GM23338 (cell line): ENCODE results near the gene PACS1. TPM values are rescaled to one million over a fixed set of nuclear protein-coding genes. Genes with fewer than 3 reads are reported as not detected.

ENCODE experiments used
- ATAC-seq: fragments of 200-7000 bp; cut with Tn5 transposase; 3 replicates; pipeline ENCODE4 v1.9.1; 2020
- DNase-seq: peaks from one replicate; pipeline ENCODE4 v3.0.0-alpha.2; 2015; ENCODE audit warnings: low spot score
- H2AFZ ChIP-seq: fragments of 200-600 bp; sonication (generic); 2 replicates; pipeline ENCODE4 v1.8.0; 2016; ENCODE audit warnings: antibody characterized with exemption, mild to moderate bottlenecking, moderate library complexity
- H3F3A ChIP-seq: fragments of 200-600 bp; sonication (generic); replicated peaks from 2 replicates; pipeline ENCODE4 v1.8.0; 2017; ENCODE audit warnings: antibody characterized with exemption, mixed run types, low read depth
- H3K27ac ChIP-seq: fragments of 200-600 bp; sonication (generic); 2 replicates; pipeline ENCODE4 v1.6.1; 2016; ENCODE audit warnings: low read depth
- H3K27me3 ChIP-seq: fragments of 200-600 bp; sonication (generic); 2 replicates; pipeline ENCODE4 v1.8.0; 2016; ENCODE audit warnings: mild to moderate bottlenecking, mixed run types, moderate library complexity; ENCODE audit not compliant: insufficient read depth
- H3K36me3 ChIP-seq: fragments of 200-600 bp; sonication (generic); 2 replicates; pipeline ENCODE4 v1.8.0; 2016; ENCODE audit warnings: mild to moderate bottlenecking; ENCODE audit not compliant: insufficient read depth
- H3K4me1 ChIP-seq: fragments of 200-600 bp; sonication (generic); 2 replicates; pipeline ENCODE4 v1.8.0; 2016; ENCODE audit warnings: mild to moderate bottlenecking, moderate library complexity; ENCODE audit not compliant: insufficient read depth
- H3K4me2 ChIP-seq: fragments of 200-600 bp; sonication (generic); 2 replicates; pipeline ENCODE4 v1.7.1; 2017; ENCODE audit warnings: mixed run types
- H3K4me3 ChIP-seq: fragments of 200-600 bp; sonication (generic); 2 replicates; pipeline ENCODE4 v1.6.1; 2016; ENCODE audit warnings: mixed run types
- H3K79me2 ChIP-seq: fragments of 200-600 bp; sonication (generic); replicated peaks from 2 replicates; pipeline ENCODE4 v1.8.0; 2017; ENCODE audit warnings: mild to moderate bottlenecking; ENCODE audit not compliant: insufficient read depth
- H3K9me2 ChIP-seq: fragments of 200-600 bp; sonication (generic); 2 replicates; pipeline ENCODE4 v1.8.0; 2017; ENCODE audit not compliant: insufficient read depth
- H4K20me1 ChIP-seq: fragments of 200-600 bp; sonication (generic); replicated peaks from 2 replicates; pipeline ENCODE4 v1.8.0; 2017; ENCODE audit warnings: mild to moderate bottlenecking; ENCODE audit not compliant: insufficient read depth
- H3K27ac Mint-ChIP-seq: 2 replicates; pipeline ENCODE4 v1.8.0; 2020; ENCODE audit warnings: inconsistent platforms, mild to moderate bottlenecking, moderate library complexity, mixed read lengths
- H3K27me3 Mint-ChIP-seq: 3 replicates; pipeline ENCODE4 v1.8.0; 2022; ENCODE audit warnings: low read depth, mild to moderate bottlenecking, moderate library complexity, mixed read lengths, inconsistent platforms; ENCODE audit not compliant: insufficient read depth, poor library complexity
- H3K36me3 Mint-ChIP-seq: 3 replicates; pipeline ENCODE4 v1.8.0; 2021; ENCODE audit warnings: low read depth, mild to moderate bottlenecking, inconsistent platforms, moderate library complexity, mixed read lengths
- H3K4me1 Mint-ChIP-seq: 3 replicates; pipeline ENCODE4 v1.8.0; 2020; ENCODE audit warnings: mild to moderate bottlenecking, inconsistent platforms, mixed read lengths
- H3K4me3 Mint-ChIP-seq: 3 replicates; pipeline ENCODE4 v1.8.0; 2021; ENCODE audit warnings: moderate library complexity, mild to moderate bottlenecking, inconsistent platforms, mixed read lengths
- H3K9me3 Mint-ChIP-seq: 3 replicates; pipeline ENCODE4 v1.8.0; 2020; ENCODE audit warnings: moderate library complexity, mild to moderate bottlenecking, inconsistent platforms, mixed read lengths
- CREB1 ChIP-seq: fragments of 250-450 bp; sonication (Bioruptor Pico); IDR thresholded peaks from 2 replicates; pipeline ENCODE4 v1.5.0; 2020; ENCODE audit warnings: low read depth, mild to moderate bottlenecking, moderate library complexity
- CTCF ChIP-seq, 2 experiments: fragments of 200-600 bp in 1 of 2; sonication (generic) in 1 of 2; conservative IDR thresholded peaks; 2 replicates each; pipeline versions ENCODE4 v1.5.1 to v1.6.1; 2016 to 2017; ENCODE audit warnings: antibody characterized with exemption in 2 of 2, low read depth in 2 of 2, mild to moderate bottlenecking in 2 of 2, moderate library complexity in 1 of 2
- ETS1 ChIP-seq: IDR thresholded peaks from 2 replicates; pipeline ENCODE4 v1.6.1; 2016; ENCODE audit warnings: antibody characterized with exemption
- EZH2 ChIP-seq: fragments of 200-600 bp; sonication (generic); IDR thresholded peaks from one replicate; pipeline ENCODE4 v1.8.0; 2017; ENCODE audit warnings: antibody characterized with exemption, mild to moderate bottlenecking, low read depth; ENCODE audit not compliant: unreplicated experiment
- EZH2phosphoT487 ChIP-seq: fragments of 200-600 bp; sonication (generic); IDR thresholded peaks from one replicate; pipeline ENCODE4 v1.8.1; 2018; ENCODE audit warnings: antibody characterized with exemption; ENCODE audit not compliant: unreplicated experiment
- JUNB ChIP-seq: IDR thresholded peaks from one replicate; pipeline ENCODE4 v1.6.1; 2016; ENCODE audit warnings: antibody characterized with exemption; ENCODE audit not compliant: unreplicated experiment
- NANOG ChIP-seq: IDR thresholded peaks from 2 replicates; pipeline ENCODE4 v1.6.1; 2016; ENCODE audit warnings: antibody characterized with exemption, borderline replicate concordance
- POLR2AphosphoS5 ChIP-seq: IDR thresholded peaks from 2 replicates; pipeline ENCODE4 v1.6.1; 2016; ENCODE audit warnings: antibody characterized with exemption, low read depth
- REST ChIP-seq: IDR thresholded peaks from one replicate; pipeline ENCODE4 v1.6.1; 2018; ENCODE audit warnings: antibody characterized with exemption; ENCODE audit not compliant: unreplicated experiment
- STAT1 ChIP-seq: IDR thresholded peaks from one replicate; pipeline ENCODE4 v1.6.1; 2016; ENCODE audit warnings: antibody characterized with exemption; ENCODE audit not compliant: unreplicated experiment
- ZNF114 ChIP-seq: fragments of 250-450 bp; sonication (Bioruptor Pico); IDR thresholded peaks from 2 replicates; pipeline ENCODE4 v1.5.0; 2020; ENCODE audit warnings: mild to moderate bottlenecking, moderate library complexity
- ZNF331 ChIP-seq: fragments of 250-450 bp; sonication (Bioruptor Pico); IDR thresholded peaks from 2 replicates; pipeline ENCODE4 v1.5.0; 2020; ENCODE audit warnings: low read depth, mild to moderate bottlenecking, moderate library complexity
- ZNF462 ChIP-seq: fragments of 250-450 bp; sonication (Bioruptor Pico); IDR thresholded peaks from 2 replicates; pipeline ENCODE4 v1.5.0; 2020; ENCODE audit warnings: mild to moderate bottlenecking, moderate library complexity
- polyA plus RNA-seq: library from polyadenylated mRNA; unstranded; fragments of >200 nt; fragmentation: Nextera tagmentation; extraction: Ambion mirVana; gene quantifications from 2 replicates; pipeline ENCODE4 v1.2.1, GENCODE V29; 2016
- total RNA-seq: library from RNA; depleted of rRNA; stranded (reverse); fragments of >200 nt; shearing (Covaris generic); gene quantifications from 2 replicates; pipeline ENCODE4 v1.2.3, GENCODE V29; 2014

PACS1 gene
- total and polyA plus RNA-seq, 2 experiments from 2014 or later, result 8.0 to 37.5 TPM

- Histone ChIP-seq H4K20me1 (no peaks in the 10 kb centered on the region; the same call in 1 of the 2 replicates), H3F3A (no peaks in the 10 kb centered on the region), H3K79me2 (peaks cover 9% of the 10 kb centered on the region), H2AFZ (no peak overlapping the region), H3K4me2 (no peak overlapping the region), H3K4me3 (no peak overlapping the region), H3K4me1 (no peaks in the 10 kb centered on the region; the same call in 1 of the 2 replicates), H3K36me3 (no peaks in the 10 kb centered on the region), H3K27me3 (no peaks in the 10 kb centered on the region), H3K9me2 (no peaks in the 10 kb centered on the region), H3K27ac (no peak overlapping the region)
- H3K36me3 Mint-ChIP-seq, result peaks cover 31% of the 10 kb centered on the region
- no peaks in the 10 kb centered on the region for H3K9me3 Mint-ChIP-seq
- peaks cover 12% of the 10 kb centered on the region; the same call in 2 of the 3 replicates for H3K4me1 Mint-ChIP-seq
- TF ChIP-seq STAT1, result no peak
- TF ChIP-seq EZH2, result no peak
- no peak for TF ChIP-seq CREB1
- TF ChIP-seq ZNF114 (CRISPR knock-in tag), result no peak
- TF ChIP-seq POLR2AphosphoS5, result no peak
- TF ChIP-seq ETS1, result no peak
- no peak for TF ChIP-seq REST
- no peak for TF ChIP-seq ZNF331 (CRISPR knock-in tag)
- no peak for TF ChIP-seq JUNB
- no peak for TF ChIP-seq ZNF462
- no peak for TF ChIP-seq CTCF (conservative IDR thresholded peaks at IDR 0.05; ENCODE audit: low read depth in 2 of 2)
- no peak for TF ChIP-seq EZH2phosphoT487
- no peak for TF ChIP-seq NANOG
- DNase-seq, result no peak
- H3K27me3 Mint-ChIP-seq, result peaks cover 18% of the 10 kb centered on the region
- no peak overlapping the region for H3K4me3 Mint-ChIP-seq
- H3K27ac Mint-ChIP-seq, result no peak overlapping the region
- no peak for ATAC-seq
These were observed 205.3 kb downstream of the PACS1 start for GRCh38 chr11:66275396-66275795.
